GM12878 (cell line): ENCODE results near the gene TRIM71.

Source experiments
- BACH1 ChIP-seq: fragments of 450-650 bp; IDR thresholded peaks from 2 replicates; pipeline ENCODE4 v1.6.1; 2017; ENCODE audit warnings: mild to moderate bottlenecking, borderline replicate concordance
- SMC3 ChIP-seq: IDR thresholded peaks from 2 replicates; pipeline ENCODE4 v1.6.1; 2011; ENCODE audit warnings: low read length, improper control_type of control experiment, borderline replicate concordance
- SRF ChIP-seq, 2 experiments: IDR thresholded peaks; 2 replicates each; pipeline ENCODE4 v1.6.1; 2011; ENCODE audit warnings: low read depth in 2 of 2, low read length in 2 of 2, mild to moderate bottlenecking in 1 of 2, moderate library complexity in 1 of 2

DNA sequence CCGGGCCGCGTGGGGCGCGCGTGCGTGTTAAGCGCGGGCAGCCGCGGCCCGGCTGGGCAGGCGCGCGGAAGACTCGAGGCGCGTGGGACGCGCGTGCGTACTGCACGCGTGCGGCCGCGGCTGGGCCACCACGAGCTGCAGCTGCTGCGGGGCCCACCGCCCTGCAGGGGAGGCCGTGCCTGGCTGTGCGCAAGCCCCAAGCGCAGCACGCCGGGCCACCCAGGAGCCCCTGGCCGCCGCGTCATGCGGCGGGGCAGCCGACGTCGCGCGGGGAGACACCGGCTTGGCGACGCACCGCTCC lies 590 bp upstream of the TRIM71 start:
- no peak for TF ChIP-seq SRF (IDR thresholded peaks at IDR 0.05; ENCODE audit: low read depth in 2 of 2, low read length in 2 of 2)
- TF ChIP-seq SMC3 = no peak
- TF ChIP-seq BACH1 = no peak
